Activated T-helper 1 cell treated with anti-CD3 and anti-CD28 coated beads, Interleukin-2, amount 50 U/mL, for 16 hours (primary cell): ENCODE results near the gene CBX5.
"Not testable (repeated sequence)": the region's sequence is repeated elsewhere in the genome, so short reads cannot be mapped to it uniquely, and the experiment has no call there.

Experiments
- DNase-seq, 2 donors: peaks; one replicate each; pipeline ENCODE4 v3.0.0-alpha.2; 2020; ENCODE audit warnings: low read depth in 1 of 2, low spot score in 1 of 2

Gene CBX5

DNA sequence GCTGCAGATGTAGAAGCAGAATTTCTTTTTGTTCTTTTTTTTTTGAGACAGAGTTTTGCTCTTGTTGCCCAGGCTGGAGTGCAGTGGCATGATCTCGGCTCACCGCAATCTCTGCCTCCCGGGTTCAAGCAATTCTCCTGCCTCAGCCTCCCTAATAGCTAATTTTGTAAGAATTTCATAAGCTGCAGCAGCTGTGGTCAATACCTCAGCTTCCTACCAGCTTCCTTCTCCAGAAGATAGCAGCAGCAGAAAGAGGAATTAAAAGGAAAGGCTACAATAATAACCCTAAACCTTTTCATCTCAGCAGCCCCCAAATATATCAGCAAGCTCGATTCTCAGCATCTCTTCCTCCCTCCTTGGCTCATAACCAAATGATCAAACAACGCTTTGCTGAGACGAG is 52.0 kb downstream of the CBX5 start:
- not testable (repeated sequence) for DNase-seq

DNA sequence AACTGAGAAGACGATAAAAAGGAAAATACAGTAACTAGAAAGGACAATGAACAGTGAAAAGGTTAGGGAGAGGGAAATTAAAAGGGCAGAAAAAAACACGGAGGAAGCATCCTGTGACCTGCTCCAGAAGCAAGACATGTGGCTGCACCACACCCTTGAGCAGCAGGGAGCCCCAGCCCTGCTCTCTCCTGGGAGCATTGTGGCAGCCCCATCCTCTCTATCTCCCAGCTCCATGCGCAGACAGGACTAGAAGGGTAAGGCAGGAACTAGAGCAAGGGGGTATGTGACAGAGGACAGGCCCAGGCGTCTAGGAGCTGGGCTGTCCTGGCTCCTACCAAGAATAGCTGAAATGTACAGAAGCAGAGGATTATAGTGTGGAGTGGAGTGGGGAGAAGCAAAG is 52.5 kb downstream of the CBX5 start:
- DNase-seq = no peak

DNA sequence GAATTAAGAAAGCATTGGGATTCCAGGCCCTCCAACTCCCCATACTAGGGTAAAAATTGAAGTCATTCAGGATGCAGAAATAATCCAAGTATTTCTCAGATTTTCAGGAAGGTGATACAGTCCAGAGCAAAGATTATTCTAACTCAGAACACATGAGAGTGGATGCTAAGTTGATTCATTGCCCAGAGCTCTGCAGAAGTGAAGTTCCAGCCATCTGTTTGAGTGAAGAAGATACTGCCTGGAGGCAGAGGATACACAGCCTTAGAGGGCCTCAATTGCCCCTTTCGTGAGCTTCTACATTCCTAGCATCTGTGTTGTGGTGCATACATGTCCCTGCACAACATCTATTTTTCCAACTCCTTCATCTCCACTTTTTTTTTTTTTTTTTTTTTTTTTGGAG is 54.3 kb downstream of the CBX5 start:
- no peak for DNase-seq

DNA sequence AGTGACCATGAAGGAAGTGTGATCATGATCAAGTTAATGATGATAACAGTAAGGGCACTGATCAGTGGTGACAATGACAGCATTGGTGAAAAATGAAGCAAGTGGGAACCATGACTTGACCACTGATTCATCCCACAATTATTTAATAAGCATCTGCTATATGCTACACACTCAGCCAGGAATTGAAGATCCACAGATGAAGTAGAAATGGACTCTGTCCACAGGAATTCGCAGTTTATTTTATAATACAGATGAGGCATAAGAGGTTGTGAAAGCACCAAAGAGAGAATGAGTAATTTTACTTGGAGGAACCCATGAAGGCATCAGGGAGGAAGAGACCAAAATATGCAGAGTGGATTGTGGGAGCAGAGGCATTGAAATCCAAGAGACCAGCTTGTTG is 57.3 kb downstream of the CBX5 start:
- no peak for DNase-seq

DNA sequence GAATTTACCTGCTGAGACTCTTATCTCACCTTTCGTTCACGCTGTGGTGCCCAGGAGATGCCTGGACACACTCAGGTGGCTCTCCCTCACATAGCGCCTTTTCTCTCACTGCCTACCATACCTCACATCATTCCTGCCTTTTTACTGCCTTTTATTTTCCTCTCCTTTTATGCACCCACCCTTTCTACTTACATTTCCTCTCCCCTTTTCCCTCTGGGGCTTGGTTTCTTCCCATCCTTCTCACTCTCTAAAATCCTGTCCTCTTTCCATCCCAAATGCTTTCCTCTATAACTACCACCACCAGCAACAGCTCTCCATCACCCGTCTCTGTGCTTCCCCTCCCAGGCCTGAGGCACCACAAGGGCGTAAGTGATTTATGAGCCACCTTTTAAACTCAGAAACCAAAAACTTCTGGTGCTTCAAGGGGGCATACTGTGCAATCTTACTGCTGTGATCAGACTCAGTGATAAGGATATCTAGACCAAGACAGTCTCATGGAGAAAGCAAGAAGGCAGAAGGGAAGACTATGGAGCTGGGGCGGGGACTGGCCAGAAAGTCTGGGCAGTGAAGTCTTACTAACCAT is 58.4 kb downstream of the CBX5 start:
- DNase-seq = no peak

DNA sequence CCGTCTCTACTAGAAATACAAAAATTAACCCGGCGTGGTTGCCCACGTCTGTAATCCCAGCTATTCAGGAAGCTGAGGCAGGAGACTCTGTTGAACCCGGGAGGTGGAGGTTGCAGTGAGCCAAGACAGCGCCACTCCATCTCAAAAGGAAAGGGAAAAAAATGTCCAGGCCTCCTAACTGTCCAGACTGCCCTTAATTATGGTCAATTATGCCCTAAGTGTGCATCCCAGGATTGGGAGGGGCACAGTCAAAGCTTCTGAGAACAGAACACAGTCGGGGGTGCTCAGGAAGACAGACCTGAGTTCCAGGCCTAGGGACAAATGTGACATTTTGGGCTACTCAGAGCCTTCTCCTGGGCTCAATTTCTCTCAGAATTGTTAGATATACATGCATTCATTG is 59.4 kb downstream of the CBX5 start:
- no peak for DNase-seq

DNA sequence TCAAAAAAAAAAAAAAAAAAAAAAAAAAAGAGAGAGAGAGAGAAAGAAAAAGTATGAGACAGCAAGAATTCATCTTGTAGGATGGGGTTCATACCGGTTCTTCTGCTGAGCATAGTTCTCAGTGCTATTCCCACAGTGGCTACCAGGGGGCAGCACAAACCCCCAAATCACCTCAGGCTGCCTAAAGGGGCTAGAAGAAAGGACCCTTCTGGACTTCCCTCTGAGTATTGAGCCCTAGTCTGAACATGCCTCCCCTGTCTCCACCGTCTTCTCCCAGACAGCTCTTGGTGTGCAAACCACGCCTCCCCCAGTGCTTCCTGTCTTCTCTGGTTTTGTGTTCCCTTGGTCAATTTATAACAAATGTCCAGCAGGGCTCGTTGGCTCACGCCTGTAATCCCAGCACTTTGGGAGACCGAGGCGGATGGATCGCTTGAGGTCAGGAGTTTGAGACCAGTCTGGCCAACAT is 59.8 kb downstream of the CBX5 start:
- peak; percentile 26 to 43 for DNase-seq

DNA sequence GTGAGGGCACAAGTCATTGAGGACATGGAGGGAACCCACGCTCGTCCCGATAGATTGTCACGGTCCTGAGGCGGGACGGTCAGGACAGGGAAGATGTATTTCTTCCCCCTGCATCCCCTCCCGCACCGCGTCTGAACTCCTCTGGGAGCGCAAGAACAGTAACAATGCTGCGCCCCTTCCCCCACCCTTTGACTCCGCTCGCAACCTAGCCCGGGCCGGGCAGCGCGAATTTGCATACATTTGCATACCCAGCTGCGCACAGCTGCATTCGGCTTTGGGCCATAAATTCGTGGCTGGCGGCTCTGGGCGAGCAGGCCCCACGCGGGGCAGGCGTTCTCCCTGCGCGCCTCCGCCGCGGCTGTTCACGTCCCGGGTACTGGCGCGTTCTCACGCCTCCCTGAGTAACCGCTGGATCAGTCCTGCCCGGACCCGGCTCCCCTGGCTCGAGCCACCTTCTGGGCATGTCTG is 62.1 kb downstream of the CBX5 start:
- DNase-seq = no peak

DNA sequence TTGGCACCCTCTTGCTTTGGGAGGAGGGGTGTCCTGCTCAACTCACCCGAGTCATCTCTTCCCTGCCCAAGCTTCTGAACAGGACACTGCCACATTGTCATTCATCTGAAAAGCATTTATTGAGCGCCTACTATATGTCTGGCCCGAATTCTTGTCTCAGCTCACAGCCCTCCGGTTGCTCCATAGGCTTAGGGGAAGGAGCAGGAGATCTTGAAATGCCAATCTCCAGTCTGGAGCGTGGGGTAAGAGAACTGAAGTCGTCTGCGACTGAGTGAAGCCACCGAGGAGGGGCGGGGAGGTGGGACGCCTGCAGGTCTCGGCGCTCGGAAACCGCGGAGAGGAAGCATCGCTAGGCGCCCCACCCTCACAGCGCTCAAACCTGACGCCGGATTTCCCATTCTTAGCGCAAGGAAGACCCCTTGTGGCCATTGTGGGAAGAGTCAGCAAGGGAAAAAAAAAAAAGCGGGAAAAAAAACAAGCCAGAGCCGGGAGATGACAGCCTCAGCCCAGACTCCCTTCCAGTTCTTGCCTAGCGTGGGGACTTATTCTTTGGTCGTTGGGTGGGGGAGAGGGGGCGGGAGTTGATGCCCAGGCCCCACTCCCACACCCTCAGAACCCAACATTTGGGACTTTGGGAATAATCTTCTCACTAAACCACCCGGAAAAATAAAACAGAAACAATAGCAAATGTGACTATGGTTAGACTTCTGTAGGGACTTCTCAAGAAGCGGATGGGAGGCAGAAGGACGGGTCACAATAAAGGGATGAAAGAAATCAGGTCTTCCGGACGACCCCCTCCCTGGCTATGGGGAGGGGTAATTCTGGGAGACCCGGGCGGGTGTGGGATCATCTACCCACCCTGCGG is 62.9 kb downstream of the CBX5 start:
- DNase-seq = peak; percentile 55 to 64

DNA sequence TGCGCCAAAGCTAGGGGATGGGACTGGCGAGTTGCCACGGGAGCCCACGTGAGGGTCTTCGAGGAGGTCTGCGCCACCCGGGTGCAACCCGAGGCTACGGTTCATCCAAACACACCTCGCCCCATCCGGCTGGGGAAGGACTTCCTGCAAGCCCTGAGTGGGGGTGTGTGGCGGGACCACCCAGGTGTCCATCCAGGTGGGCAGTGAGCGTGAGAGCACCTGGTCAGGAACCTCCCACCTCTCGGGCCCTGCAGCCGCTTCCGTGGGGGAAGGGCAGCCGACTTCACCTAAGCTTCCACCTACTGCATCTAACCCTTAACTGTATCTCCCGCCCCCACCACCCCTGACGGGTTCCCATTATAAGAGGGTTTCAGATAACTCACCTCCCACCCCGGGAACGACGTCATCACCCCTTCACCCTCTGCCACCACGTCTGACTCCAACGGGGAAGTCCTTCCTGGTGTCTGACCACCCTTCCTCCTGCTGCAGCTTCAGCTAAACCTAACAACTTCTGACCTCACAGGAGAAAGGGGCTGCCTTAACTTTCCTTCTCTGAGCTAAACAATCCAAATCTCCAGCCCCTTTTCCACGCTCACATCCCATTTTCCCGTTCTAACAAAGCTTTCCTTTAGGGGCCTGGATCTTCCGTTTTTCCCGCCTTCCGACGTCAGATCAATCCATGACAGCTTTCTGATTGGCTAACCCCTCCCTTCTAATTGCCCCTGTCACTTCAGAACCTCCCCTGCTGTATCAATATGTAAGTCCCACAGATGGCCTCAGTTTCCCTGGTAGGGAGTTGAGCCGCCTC is 63.7 kb downstream of the CBX5 start:
- DNase-seq = no peak

DNA sequence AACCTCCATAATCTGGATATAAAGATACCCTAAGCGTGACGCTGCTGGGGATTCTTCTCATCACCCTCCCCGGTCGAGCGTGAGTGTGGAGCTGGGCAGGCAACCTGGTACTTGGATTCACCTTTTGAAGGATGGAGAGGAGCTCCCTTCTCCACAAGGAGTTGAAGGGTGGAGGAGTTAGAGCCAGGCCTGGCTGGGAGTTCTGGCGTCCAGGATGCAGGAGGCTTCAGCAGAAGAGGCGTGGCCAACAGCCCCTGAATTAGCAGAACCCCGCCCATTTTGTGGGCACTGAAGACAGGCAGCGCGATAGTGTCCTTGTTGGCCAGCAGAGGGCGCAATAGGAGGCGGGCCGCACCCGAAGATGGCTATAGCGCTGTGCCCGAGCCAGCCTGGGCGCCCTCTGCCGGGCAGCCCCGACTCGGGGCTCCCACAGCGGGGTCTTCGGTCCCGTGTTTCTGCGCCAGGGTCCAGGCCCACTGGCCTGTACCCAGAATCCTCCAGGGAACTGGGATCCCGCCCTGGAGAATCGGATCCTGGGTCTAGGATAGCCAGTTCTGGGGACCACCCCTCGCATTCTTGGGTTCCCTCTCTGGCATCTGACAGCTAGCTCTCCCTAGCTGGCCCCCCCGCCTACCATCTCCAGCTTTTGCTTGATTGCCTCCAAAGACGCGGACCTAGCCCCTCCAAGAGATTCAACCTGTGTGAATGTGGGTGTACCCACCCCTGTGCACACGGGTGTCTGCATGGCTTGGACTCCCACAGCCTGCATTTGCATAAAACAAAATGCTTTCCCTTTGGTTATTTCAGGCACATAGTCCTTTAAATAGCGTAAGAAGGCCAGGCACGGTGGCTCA is 65.1 kb downstream of the CBX5 start:
- DNase-seq = peak; percentile 79 to 88

DNA sequence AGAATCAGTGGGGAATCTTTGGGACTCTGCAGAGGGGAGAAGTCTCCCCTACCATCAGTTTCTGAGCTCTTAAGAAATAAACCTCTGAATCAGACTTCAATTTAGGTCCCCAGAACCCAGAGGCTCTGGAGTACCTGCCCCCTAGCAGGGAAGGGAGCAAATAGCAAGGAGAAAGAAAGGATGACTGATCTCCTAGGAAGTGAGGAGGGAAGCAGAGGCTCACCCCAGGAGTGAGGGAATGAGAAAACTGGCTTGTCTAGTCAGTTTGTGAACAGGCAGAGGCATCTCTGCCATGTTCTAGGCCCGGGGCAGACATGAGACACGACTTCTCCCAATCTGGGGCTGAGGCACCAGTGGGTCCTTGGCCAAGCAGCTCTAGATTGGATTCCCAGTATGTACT is 66.8 kb downstream of the CBX5 start:
- no peak for DNase-seq

DNA sequence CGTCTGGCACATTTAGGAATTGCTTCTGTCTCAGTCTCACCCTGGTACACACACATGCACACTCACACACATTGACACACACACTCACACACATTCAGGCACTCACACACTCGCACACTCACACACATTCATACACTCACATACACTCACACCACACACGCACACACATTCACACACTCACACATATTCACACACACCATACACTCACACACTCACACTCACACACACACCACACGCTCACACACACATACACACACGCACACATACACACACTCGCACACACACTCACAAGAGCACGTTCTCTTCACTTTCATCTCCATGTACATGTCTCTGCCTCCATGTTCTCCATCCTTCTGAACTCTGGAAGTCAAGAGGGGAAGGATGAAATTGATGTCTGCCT is 68.0 kb downstream of the CBX5 start:
- no peak for DNase-seq

DNA sequence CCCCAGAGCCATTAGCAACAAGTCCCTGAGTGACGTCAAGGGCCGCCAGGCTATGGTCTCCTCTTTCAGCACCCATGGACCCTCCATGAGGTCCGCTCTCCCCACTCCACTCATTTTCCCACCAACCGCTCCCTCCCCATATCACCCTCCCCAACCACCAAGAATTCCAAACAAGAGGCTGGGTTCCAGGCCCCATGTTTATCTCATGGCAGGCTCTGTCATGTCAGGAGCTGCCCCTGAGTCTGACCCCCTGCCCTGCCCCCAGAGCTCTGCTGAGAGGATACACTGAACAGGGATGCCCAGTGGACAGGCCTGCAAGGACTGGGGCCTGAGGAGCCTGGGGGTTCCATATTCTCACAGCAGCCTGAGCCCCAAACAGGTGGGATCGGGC is 69.5 kb downstream of the CBX5 start:
- no peak for DNase-seq

DNA sequence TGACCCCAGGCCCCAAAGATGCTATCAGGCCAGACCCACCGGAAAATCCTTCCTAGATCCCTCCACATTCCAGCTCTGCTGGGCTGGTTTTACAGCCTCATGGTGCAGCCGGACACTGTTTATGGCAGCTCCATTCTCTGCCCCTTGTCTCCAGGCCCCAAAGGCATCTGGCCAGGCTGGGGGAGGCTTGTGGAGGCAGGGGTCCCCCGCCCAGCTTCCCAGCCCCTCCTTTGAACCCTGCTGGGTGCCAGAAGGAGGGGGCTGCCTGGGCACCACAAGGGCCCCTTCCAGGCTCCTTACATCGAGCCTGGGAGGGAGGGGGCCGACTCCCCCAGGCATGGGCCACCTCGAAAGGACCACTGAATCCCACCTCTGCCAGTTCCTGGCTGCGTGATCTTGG is 71.3 kb downstream of the CBX5 start:
- no peak for DNase-seq

DNA sequence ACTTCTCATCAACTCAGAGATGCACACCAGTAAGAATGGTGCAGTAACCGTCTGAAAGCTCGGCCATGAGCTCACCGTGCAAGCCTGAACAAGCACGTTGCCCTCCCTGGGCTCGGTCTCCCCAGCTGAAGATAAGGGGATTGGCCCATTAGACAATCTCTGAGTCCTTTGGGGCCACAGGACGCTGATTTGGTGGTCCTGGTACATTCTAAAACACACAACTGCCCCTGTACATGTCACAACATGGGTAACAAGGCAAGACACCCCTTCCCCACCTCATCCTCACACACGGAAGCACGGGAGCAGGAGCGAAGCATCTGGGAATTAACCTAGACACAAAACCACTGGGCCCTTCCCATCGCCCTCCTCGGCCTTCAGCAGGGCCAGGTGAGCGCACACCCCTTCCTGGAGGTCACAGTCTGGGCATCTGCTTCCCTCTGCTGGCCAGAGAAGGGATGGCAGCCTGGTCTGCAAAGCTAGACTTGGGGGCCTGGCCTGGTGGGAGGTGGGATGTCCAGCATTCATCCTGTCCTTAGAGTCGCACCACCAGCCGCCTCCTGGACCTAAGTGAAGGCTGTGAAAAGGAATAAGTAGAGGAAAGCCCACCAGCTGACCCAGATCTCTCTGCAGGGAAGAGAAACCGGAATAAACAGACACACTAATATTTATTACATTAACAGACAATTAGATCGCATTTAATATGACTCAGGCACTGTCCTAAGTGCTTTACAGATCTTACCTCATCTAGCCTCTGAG is 72.2 kb downstream of the CBX5 start:
- peak; percentile 59 to 67 for DNase-seq

DNA sequence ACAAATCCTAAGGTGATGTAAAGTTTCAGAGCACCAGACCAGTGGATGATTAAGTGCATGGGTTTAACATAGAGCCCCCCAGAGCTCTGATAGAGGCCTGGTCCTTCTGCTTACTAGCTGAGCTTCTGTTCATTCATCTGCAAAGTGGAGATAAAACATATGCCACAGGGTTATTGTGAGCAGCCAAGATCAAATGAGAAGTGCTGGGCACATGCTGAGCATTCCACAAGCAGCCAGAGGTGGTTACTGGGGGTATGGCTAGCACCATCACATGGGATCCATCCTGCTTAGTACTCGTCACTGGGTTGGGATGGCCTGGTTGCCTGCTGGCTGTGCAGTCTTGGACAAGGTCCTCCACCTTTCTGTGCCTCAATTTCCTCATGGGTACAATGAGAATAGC is 73.1 kb downstream of the CBX5 start:
- DNase-seq = no peak

DNA sequence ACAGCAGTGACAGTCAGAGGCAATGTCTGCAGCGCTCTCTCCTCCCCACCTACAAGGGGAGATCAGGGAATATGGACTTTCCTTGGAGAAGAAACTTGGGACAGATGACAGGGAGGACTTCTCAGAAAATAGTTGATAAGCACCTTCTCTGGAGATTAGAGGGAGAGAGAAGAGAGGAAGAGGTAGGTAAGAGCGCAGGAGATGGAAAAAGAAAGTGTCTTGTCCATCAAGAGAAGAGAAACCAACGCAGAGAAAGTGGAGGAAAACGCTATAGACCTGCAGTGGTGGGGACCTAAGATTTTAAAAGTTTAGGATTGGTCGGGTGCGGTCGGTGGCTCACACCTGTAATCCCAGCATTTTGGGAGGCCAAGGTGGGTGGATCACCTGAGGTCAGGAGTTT is 75.6 kb downstream of the CBX5 start:
- no peak for DNase-seq

DNA sequence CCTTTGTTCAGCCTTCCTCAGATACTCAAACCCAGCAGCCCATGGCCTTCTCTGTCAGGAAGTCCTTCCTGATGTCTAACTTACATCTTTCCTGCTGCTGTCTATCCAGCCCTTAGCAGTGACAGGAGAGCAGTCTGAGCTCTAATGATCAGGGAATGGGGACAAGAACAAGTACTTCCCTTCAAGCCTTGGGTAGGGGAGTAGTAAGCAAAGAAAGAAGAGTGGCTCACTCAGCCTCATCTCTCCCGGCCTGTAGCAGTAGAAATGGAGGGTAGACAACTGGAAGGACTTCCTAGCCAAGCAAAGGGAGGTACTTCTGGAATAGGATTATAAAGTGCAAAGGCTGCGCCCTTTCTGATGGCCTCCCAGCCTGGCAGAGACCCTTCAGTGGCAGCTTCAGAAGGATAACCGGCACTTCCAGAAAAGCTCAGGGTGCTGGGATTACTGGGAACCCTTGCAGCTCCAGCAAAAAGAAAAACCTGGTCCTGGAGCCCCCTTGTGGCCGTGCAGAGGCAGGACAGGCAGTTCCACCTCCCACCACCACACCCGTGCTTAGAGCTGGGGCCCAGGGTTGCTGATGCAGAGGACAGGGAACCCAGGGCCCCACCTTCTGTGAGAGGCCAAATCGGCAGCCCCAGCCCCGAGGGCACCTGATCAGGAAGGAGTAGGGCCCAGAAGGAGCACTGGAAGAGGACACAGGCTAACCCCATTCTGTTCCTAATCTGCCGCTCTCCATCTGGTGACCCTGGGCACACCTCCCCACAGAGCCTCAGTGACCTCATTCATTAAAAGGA is 78.7 kb downstream of the CBX5 start:
- peak; percentile 45 to 46 for DNase-seq
